Body of pancreas (tissue), 4 donors: ENCODE measurements around the gene UNC93B1. TPM values are rescaled to one million over a fixed set of nuclear protein-coding genes. Genes with fewer than 3 reads are reported as not detected.

ENCODE experiments used
- ATAC-seq: fragments of 150-250 bp; one replicate; pipeline ENCODE4 v1.9.1; 2016
- DNase-seq, 4 donors: peaks; one replicate each; pipeline ENCODE4 v3.0.0-alpha.2; 2019
- H3K27ac ChIP-seq, 4 donors: fragments of 200-600 bp; sonication (generic); 1 replicate in 3 of 4; 2 replicates in 1 of 4; pipeline versions ENCODE4 v1.5.1 to v1.6.1; 2016 to 2019; ENCODE audit warnings: mild to moderate bottlenecking in 1 of 4, mixed read lengths in 1 of 4, moderate library complexity in 1 of 4
- H3K27me3 ChIP-seq, 2 donors: fragments of 200-600 bp; sonication (generic); one replicate each; pipeline ENCODE4 v1.6.0; 2016; ENCODE audit warnings: mild to moderate bottlenecking in 1 of 2
- H3K36me3 ChIP-seq, 2 donors: fragments of 200-600 bp; sonication (generic); replicated peaks in 1 of 2; 2 replicates each; pipeline ENCODE4 v1.5.1; 2016; ENCODE audit warnings: low read depth in 2 of 2; ENCODE audit not compliant: insufficient read depth in 1 of 2
- H3K4me1 ChIP-seq: fragments of 200-600 bp; sonication (generic); one replicate; pipeline ENCODE4 v1.6.0; 2016
- H3K4me3 ChIP-seq, 2 donors: fragments of 200-600 bp; sonication (generic); 1 replicate in 1 of 2; 2 replicates in 1 of 2; pipeline ENCODE4 v1.5.1; 2016 to 2019
- H3K9me3 ChIP-seq, 3 donors: fragments of 200-600 bp; sonication (generic); 1 replicate in 2 of 3; 2 replicates in 1 of 3; pipeline ENCODE4 v1.5.1; 2016
- POLR2A ChIP-seq, 3 donors: fragments of 450-650 bp; IDR thresholded peaks; one replicate each; pipeline ENCODE4 v1.6.1; 2016; ENCODE audit warnings: antibody characterized with exemption in 3 of 3, mild to moderate bottlenecking in 2 of 3
- WGBS, 2 donors: methylation state at CpG; one replicate each; pipeline ENCODE4 v1.1.5; 2017; 5-methylcytosine and 5-hydroxymethylcytosine counted together
- intact Hi-C: fragments of 100-400 bp; cut with DNase I; formaldehyde crosslinking; loops from one replicate; pipeline ENCODE4 v1.15.1; 2023
- total RNA-seq, 2 donors: library from RNA; depleted of rRNA; stranded (reverse); fragments of >200 nt; gene quantifications; one replicate each; pipeline ENCODE4 v1.1.0, GENCODE V29; 2016
- TF ChIP-seq, protein P1 (sequence below), 7 experiments: fragments of 450-650 bp in 4 of 7; fragments of 200-600 bp in 3 of 7; sonication (generic) in 3 of 7; IDR thresholded peaks; one replicate each; pipeline ENCODE4 v1.5.1; 2016 to 2019; ENCODE audit warnings: antibody characterized with exemption in 7 of 7

The UNC93B1 gene
- total RNA-seq, 2 donors from 2014 or later, result 33.9 to 40.5 TPM

DNA sequence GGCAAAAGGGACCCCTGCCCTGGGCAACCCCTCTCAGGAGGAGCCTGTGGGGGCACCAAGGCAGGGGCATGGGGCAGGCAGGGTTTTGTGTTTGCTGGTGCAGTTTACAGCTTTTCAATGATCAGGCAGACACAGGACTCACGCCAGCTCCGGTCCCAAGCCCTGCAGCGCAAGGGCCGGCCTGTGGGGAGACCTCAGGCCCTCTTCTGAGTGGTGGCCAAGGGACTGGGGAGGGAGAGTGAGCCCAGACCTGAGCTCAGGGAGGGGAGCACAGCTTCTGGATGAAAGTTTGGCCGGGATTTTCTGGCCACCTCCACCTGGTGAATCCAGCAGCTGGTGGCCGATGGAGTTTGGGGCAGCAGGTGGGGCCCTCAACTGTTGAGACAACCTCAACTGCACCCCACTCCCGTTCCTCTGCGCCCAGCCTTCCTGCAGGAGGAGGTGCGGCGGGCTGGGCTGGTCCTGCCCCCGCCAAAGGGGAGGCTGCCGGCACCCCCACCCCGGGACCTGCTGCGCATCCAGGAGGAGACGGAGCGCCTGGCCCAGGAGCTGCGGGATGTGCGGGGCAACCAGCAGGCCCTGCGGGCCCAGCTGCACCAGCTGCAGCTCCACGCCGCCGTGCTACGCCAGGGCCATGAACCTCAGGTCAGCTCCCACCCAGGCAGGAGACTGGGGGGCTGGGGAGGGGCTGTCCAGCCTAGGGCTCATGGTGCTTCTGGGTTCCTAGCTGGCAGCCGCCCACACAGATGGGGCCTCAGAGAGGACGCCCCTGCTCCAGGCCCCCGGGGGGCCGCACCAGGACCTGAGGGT is 38.5 kb upstream of the UNC93B1 start:
- Histone ChIP-seq H3K27ac (peak overlapping the region; percentile 86 to 96 (median 96)), H3K4me3 (no peak overlapping the region), H3K27me3 (no peaks in the 10 kb centered on the region), H3K36me3 (peaks cover 7 to 9% of the 10 kb centered on the region in 2 donors), H3K9me3 (no peaks in the 10 kb centered on the region), H3K4me1 (peaks cover 86% of the 10 kb centered on the region)
- DNase-seq (peak in 2 of 4 donors; percentile 43 to 46), ATAC-seq (no peak)
- no peak for TF ChIP-seq POLR2A (IDR thresholded peaks at IDR 0.05)
- TF ChIP-seq, protein P1, sequence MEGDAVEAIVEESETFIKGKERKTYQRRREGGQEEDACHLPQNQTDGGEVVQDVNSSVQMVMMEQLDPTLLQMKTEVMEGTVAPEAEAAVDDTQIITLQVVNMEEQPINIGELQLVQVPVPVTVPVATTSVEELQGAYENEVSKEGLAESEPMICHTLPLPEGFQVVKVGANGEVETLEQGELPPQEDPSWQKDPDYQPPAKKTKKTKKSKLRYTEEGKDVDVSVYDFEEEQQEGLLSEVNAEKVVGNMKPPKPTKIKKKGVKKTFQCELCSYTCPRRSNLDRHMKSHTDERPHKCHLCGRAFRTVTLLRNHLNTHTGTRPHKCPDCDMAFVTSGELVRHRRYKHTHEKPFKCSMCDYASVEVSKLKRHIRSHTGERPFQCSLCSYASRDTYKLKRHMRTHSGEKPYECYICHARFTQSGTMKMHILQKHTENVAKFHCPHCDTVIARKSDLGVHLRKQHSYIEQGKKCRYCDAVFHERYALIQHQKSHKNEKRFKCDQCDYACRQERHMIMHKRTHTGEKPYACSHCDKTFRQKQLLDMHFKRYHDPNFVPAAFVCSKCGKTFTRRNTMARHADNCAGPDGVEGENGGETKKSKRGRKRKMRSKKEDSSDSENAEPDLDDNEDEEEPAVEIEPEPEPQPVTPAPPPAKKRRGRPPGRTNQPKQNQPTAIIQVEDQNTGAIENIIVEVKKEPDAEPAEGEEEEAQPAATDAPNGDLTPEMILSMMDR (IDR thresholded peaks at IDR 0.05), result no peak
- WGBS, 2 donors, result 40 to 43% methylated on average over 1 to 26 of the region's 27 CpGs
- intact Hi-C loops, result no loop called here

DNA sequence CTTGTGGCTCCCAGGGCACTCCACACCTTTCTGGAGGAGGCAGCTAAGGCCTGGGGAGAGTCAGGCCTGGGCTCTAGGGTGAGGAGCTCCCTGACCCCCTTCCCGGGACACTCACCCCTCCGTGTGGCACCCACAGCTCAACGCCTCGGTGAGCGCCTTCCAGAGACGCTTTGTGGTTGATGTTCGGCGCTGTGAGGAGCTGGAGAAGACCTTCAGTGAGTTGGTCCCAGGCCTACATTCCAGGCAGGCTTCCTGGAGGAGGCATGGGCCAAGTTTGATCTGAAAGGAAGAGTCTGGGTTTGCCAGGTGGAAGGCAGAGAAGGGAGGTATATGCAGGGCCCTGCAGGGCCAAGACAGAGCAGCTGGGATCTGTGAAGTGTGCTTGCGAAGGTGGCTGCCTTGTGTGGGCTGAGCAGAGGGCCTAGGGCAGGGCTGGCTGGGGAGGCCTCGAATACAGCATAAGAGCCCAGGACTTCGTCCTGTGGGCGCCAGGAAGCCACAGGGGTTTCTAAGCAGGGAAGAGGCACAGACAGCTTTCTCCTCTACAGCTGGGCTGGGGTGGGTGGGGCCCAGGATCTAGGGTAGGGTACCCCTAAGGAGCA is 37.8 kb upstream of the UNC93B1 start:
- TF ChIP-seq, protein P1 (IDR thresholded peaks at IDR 0.05), result no peak
- TF ChIP-seq POLR2A (IDR thresholded peaks at IDR 0.05), result peak in 2 of 3 donors; percentile 22 to 52
- intact Hi-C loops, result no loop called here
- Histone ChIP-seq H3K27me3 (no peaks in the 10 kb centered on the region), H3K4me1 (peaks cover 86% of the 10 kb centered on the region), H3K4me3 (no peak overlapping the region), H3K36me3 (peaks cover 7 to 9% of the 10 kb centered on the region in 2 donors), H3K9me3 (no peaks in the 10 kb centered on the region), H3K27ac (peak overlapping the region; percentile 86 to 96 (median 96))
- no peak for ATAC-seq
- DNase-seq, result peak in 1 of 4 donors; percentile 17
- WGBS, 2 donors, result 26 to 38% methylated on average over 4 to 12 of the region's 12 CpGs

DNA sequence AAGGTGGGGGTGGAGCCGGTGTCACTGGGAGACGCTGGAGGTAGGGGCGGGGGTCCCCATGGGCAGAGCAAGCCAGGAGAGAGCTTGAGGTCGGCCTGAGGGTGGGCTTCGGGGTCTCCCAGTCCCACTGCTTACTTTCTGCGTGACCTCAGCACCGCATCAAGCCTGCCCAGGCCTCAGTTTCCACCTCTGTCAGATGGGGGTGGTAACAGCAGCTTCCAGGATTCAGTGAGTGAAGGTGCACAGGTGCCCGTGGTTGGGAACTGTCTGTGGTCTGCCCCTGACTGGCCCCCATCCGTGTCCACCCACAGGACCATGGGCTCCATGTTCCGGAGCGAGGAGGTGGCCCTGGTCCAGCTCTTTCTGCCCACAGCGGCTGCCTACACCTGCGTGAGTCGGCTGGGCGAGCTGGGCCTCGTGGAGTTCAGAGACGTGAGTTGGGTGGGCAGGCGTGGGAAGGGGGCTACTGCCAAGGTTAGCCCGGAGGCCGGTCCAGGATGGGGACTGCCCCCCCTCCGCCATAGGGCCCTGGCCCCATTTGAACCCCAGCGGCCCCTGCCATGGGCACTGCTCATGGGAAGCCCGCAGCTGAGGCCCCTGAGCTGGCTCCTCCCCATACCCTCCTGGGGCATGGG is 37.2 kb upstream of the UNC93B1 start:
- ATAC-seq, result no peak
- WGBS, 2 donors, result 8 to 33% methylated on average over 2 to 22 of the region's 23 CpGs
- H3K4me1 ChIP-seq, result peaks cover 85% of the 10 kb centered on the region
- H3K27me3 ChIP-seq, result no peaks in the 10 kb centered on the region
- H3K27ac ChIP-seq, result peak overlapping the region; percentile 86 to 96 (median 96)
- TF ChIP-seq, protein P1 (IDR thresholded peaks at IDR 0.05), result no peak
- no peak for TF ChIP-seq POLR2A (IDR thresholded peaks at IDR 0.05)
- H3K9me3 ChIP-seq, result no peaks in the 10 kb centered on the region
- peak; percentile 66 to 85 (median 74) for DNase-seq
- peaks cover 7 to 9% of the 10 kb centered on the region in 2 donors for H3K36me3 ChIP-seq
- peak overlapping the region in 1 of 2 donors; percentile 61 for H3K4me3 ChIP-seq
- intact Hi-C loops, result no loop called here

DNA sequence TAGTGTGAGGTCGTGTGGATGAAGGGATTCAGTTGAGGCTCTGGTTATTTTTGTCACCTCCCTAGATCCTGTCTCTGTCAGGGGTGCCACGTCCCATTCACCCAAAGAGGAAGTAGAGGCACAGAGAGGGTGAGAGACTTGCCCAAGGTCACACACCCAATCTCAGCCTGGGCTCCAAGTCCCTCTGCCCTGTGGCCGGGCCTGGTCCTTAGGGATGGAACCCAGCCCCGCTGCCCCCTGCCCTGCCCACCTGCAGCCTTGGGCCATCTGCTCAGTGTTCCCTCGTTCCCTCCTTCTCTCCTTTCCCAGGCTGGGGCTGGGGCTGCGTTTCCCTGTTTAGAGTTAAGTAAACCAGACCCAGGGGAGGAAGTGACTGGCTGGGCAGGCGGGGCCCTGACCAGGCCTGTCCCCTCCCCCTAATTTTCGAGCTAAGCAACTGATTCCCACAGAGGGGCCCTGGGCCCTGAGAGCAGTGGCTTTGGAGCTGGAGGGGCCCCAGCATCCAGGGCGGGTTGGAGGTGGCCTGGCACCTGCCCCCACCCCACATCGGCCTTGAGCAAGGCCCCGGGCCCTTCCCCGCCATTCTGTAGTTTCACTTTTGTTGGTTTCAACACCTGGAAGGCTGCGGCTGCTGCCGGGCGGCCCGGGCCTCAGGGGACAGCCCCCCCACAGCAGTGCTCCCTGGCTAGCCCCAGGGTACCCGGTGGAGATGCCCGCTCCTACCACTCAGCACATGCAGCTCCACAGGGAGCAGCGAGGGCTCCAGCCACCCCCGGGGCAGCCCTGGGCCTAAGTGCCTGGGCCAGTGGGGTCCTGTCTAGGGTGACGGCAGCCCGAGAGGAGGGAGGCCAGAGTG is 36.4 kb upstream of the UNC93B1 start:
- H3K4me1 ChIP-seq, result peaks cover 83% of the 10 kb centered on the region
- WGBS, 2 donors, result 4 to 5% methylated on average over 7 to 22 of the region's 22 CpGs
- TF ChIP-seq, protein P1 (IDR thresholded peaks at IDR 0.05), result no peak
- TF ChIP-seq POLR2A (IDR thresholded peaks at IDR 0.05), result peak; percentile 26 to 73 (median 70)
- H3K4me3 ChIP-seq, result peak overlapping the region in 1 of 2 donors; percentile 61
- intact Hi-C loops, result no loop called here
- DNase-seq, result peak; percentile 67 to 82 (median 76)
- peak; percentile 23 for ATAC-seq
- H3K27me3 ChIP-seq, result no peaks in the 10 kb centered on the region
- H3K27ac ChIP-seq, result peak overlapping the region; percentile 86 to 96 (median 96)
- H3K36me3 ChIP-seq, result peaks cover 7 to 8% of the 10 kb centered on the region in 2 donors
- no peaks in the 10 kb centered on the region for H3K9me3 ChIP-seq
